ENCODE data around the gene CAPN10.
"Not testable (repeated sequence)": the region's sequence is repeated elsewhere in the genome, so short reads cannot be mapped to it uniquely, and the experiment has no call there.

The CAPN10 gene

GRCh38 chr2:240586198-240586918 is at the start of gene CAPN10:
Gene CAPN10, plus strand, starts transcription at chr2:240586734. Its CDS starts 178 bp downstream, at chr2:240586912.
- no peak for FAIRE-seq

- no peak for FAIRE-seq
Observed at GRCh38 chr2:240538031-240538780, 48.3 kb upstream of the CAPN10 start.

- FAIRE-seq, result not testable (repeated sequence)
Observed at GRCh38 chr2:240539101-240539500, 47.4 kb upstream of the CAPN10 start.

- FAIRE-seq, result no peak
Observed at GRCh38 chr2:240539906-240540305, 46.6 kb upstream of the CAPN10 start.

- no peak for FAIRE-seq
Observed at GRCh38 chr2:240551288-240551687, 35.2 kb upstream of the CAPN10 start.

GRCh38 chr2:240551811-240552210 is 34.7 kb upstream of the CAPN10 start:
- FAIRE-seq, result no peak

- no peak for FAIRE-seq
Observed at GRCh38 chr2:240553956-240554480, 32.5 kb upstream of the CAPN10 start.

GRCh38 chr2:240554767-240555493 is 31.6 kb upstream of the CAPN10 start:
- no peak for FAIRE-seq

- no peak for FAIRE-seq
Observed at GRCh38 chr2:240555541-240556250, 30.8 kb upstream of the CAPN10 start.

GRCh38 chr2:240556553-240557100 is 29.9 kb upstream of the CAPN10 start:
- FAIRE-seq, result no peak

- no peak for FAIRE-seq
Observed at GRCh38 chr2:240557101-240557751, 29.3 kb upstream of the CAPN10 start.

GRCh38 chr2:240557808-240558207 is 28.7 kb upstream of the CAPN10 start, which contains the start of gene ANKMY1:
Gene ANKMY1, minus strand, starts transcription at chr2:240557988. Its CDS starts 653 bp downstream, at chr2:240557335.
- no peak for FAIRE-seq

- no peak for FAIRE-seq
Observed at GRCh38 chr2:240558236-240558761, 28.2 kb upstream of the CAPN10 start.

- FAIRE-seq, result no peak
Observed at GRCh38 chr2:240559286-240559685, 27.2 kb upstream of the CAPN10 start.

GRCh38 chr2:240560084-240560479 is 26.5 kb upstream of the CAPN10 start, which contains the start of gene DUSP28:
Gene DUSP28, plus strand, starts transcription at chr2:240560357. Its CDS starts 328 bp downstream, at chr2:240560685.
- no peak for FAIRE-seq

- FAIRE-seq, result no peak
Observed at GRCh38 chr2:240560480-240561324, 25.8 kb upstream of the CAPN10 start.

GRCh38 chr2:240561325-240561971 is 25.1 kb upstream of the CAPN10 start:
- peak; percentile 58 for FAIRE-seq

GRCh38 chr2:240563231-240563630 is 23.3 kb upstream of the CAPN10 start:
- FAIRE-seq, result not testable (repeated sequence)

- no peak for FAIRE-seq
Observed at GRCh38 chr2:240563951-240564560, 22.5 kb upstream of the CAPN10 start.

Data from islet of Langerhans (tissue), 1 donor.